Stimulated activated CD8-positive, alpha-beta memory T cell treated with anti-CD3 and anti-CD28 coated beads, Interleukin-12 subunit alpha, Interleukin-12 subunit beta, amount 100 ng/mL, for 24 hours (primary cell): ENCODE measurements around the gene BIVM.
A peak's percentile ranks its signal among the peaks of the same experiment; 100 is the strongest.

Experiments used
- DNase-seq: peaks from one replicate; pipeline ENCODE4 v3.0.0-alpha.2; 2020; ENCODE audit errors: extremely low read depth

The BIVM gene

GRCh38 chr13:102839462-102839861, 40.5 kb downstream of the BIVM start:
- DNase-seq, result no peak

- no peak for DNase-seq
These were observed 46.3 kb downstream of the BIVM start for GRCh38 chr13:102845289-102845629.

DNA sequence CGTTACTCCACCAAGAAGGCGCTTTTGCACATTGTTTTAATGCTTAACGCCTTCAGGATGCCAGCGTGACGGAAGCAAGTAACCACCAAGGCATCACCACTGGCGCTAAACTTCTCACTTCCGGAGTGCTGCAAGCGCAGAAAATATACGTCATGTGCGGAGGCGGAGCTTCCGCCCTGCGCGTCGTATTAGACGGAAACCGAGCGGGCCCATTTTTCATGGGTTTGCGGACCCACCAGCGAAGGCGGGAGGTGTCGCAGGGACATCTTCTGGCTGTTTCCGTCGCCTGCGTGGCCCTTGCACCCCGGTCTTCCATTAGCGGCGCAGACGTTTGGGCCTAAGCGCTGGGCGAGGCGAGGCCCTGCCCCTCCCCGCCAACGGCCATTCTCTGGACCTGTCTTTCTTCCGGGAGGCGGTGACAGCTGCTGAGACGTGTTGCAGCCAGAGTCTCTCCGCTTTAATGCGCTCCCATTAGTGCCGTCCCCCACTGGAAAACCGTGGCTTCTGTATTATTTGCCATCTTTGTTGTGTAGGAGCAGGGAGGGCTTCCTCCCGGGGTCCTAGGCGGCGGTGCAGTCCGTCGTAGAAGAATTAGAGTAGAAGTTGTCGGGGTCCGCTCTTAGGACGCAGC, 46.8 kb downstream of the BIVM start, which contains the start of gene ERCC5:
Gene ERCC5 (plus strand): TSS at position 403 of the 631 bp plus-strand sequence. CDS start 235 bp downstream, outside the sequence.
- DNase-seq, result peak; percentile 93

GRCh38 chr13:102846261-102847015, 47.5 kb downstream of the BIVM start:
- no peak for DNase-seq

- no peak for DNase-seq
These were observed 48.6 kb downstream of the BIVM start for GRCh38 chr13:102847272-102848234.

DNA sequence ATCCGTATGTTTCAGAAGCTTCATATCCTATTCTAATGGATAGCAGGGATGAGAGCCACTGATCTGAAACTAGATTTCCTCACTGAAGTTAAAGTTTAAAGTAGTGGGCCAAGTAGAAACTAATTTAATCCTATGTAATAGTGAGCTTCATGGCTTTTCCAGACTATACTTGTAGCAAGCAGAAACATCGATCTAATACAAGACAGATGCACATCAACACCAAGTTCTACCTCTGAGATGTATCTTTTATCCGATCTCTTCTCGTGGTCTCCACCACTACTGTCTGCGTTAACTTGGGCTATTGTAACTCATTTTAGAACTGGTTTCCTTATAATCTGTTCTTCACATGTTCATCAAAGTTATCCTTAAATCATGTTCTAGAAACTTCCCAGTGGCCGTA, 50.0 kb downstream of the BIVM start:
- DNase-seq, result no peak

DNA sequence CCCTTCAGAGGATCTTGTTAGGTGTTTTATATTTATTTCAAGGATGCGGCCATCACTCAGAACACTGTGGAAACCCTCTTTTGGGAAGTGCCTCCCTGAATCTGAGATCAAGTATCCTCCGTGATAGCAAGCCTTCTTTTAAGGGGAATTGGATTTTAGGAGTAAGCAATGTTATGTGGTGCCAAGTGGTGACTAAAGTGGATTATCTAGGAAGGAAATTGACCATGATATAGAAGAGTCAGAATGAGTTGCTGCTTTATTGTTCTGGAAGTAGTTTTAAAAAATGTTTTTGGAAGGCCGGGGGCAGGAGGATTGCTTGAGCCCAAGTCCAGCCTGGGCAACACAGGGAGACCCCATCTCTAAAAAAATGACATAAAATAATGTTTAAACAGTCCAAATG, 53.6 kb downstream of the BIVM start:
- DNase-seq, result no peak

DNA sequence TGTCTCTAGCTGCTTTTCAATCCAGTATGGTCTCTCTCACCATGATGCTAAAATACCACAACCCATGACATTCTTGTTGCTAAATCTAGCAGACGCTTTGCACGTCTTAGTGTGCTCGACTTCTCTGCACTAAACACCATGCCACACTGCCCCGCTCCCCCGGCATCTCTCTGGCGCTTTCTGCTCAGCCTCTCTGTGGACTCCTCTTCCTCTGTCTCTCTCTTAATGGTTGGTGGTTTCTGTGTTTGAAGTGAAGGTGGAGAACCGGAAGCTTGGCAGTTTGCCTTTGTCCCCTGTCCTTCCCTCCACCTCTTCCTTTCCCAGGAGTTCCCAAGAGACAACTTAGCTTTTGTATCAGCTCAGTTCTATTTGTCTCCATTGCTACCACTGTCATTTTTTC, 55.8 kb downstream of the BIVM start:
- DNase-seq, result no peak

DNA sequence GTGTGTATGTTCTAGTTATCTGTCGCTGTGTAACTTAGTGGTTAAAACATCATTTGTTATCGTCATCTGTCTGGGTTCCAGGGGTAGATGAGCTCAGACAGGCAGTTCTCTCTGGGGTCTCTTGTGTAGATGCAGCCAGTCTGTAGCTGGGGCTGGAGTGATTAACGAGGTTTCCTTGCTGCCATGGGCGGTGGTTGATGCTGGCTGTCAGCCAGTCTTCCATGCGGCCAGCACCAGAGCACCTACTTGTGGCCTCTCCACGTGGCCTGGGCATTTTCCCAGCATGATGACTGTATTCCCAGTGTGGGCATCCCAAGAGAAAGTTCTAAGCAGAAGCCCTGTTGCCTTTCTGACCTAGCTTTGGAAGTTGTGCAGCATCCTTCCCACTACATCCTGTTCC, 57.6 kb downstream of the BIVM start:
- DNase-seq, result no peak

DNA sequence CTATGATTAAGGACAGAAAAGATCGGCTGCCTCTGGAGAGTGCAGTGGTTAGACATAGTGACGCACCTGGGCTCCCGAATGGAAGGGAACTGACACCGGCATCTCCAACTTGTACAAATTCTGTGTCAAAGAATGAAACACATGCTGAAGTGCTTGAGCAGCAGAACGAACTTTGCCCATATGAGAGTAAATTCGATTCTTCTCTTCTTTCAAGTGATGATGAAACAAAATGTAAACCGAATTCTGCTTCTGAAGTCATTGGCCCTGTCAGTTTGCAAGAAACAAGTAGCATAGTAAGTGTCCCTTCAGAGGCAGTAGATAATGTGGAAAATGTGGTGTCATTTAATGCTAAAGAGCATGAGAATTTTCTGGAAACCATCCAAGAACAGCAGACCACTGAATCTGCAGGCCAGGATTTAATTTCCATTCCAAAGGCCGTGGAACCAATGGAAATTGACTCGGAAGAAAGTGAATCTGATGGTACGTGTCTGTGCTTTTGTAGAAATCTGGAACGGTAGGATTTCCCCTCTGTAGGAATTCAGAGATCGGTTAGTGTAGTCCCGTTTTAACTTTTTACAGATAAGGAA, 63.8 kb downstream of the BIVM start:
- DNase-seq, result no peak

DNA sequence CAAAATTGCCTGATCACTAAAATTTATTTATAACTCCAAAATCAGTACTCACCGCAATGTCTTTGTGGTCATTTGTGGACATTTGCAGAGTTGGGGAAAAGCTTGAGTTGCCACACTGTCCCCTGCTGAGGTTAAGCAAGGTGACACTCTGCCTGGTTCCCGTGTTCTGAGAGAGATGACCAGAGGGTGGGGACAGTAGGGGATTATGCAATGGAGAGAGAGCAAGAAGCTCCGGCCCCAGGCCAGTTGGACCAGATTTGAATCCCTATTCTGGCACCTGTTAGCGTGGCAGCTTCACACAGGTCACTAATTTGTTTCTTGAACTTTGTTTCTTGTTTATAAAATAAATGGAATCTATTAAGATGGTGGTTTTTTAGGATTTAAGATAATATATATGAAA, 64.7 kb downstream of the BIVM start:
- no peak for DNase-seq

DNA sequence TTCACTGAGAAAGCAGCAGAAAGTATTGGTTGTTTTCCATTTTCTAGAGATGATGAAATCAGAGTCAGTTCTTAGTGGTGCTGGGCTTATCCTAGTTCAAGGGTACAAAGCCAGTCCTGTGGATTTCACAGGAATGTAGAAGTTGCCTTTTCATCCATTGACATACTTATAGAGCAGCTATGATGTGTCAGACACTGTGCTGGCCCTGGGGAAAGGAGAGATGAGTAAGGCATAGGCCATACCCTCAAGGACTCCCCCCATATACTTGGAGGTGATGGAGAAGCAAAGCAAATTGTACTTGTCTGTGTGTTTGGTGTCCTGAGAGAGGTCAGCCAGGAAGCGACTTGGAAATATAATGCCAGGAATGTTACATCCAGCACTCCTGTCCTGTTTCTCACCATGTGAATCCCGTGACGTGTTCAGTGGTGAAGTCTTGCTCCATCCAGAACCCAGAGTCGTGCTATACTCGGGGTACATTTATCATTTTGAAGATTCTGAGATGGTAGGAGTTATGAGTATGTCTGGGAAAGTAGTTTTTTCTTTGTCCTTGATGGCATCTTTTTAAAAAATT, 69.5 kb downstream of the BIVM start:
- no peak for DNase-seq

GRCh38 chr13:102869948-102870676, 71.2 kb downstream of the BIVM start:
- no peak for DNase-seq

- no peak for DNase-seq
These were observed 71.9 kb downstream of the BIVM start for GRCh38 chr13:102870677-102871415.

DNA sequence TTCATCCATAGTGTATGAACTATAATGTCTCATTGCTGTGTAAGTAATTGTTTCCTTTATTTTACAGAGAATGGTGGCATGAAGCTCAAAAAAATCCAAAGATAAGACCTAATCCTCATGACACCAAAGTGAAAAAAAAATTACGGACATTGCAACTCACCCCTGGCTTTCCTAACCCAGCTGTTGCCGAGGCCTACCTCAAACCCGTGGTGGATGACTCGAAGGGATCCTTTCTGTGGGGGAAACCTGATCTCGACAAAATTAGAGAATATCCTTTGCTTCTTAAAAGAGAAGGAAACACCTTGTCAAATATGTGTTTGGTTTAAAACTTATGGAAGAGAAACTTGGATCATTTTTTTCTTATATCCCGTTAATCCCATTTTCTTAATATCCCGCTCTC, 73.2 kb downstream of the BIVM start:
- DNase-seq, result no peak

DNA sequence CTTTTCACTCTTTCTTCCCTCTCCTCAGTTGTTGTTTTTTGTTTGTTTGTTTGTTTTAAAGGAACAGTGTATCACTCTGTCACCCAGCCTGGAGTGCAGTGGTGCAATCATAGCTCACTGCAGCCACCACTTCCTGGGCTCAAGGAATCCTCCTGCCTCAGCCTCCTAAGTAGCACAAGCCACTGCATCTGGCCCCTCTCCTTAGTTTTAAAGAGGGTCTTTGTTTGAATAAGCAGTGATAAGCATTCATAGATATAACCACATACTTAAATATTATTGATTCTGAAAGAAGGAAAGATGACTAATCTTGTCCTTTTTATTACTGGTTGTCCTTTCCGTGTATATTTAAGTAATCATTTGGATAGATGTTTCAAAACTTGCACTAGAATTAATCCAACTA, 73.6 kb downstream of the BIVM start:
- DNase-seq, result no peak

DNA sequence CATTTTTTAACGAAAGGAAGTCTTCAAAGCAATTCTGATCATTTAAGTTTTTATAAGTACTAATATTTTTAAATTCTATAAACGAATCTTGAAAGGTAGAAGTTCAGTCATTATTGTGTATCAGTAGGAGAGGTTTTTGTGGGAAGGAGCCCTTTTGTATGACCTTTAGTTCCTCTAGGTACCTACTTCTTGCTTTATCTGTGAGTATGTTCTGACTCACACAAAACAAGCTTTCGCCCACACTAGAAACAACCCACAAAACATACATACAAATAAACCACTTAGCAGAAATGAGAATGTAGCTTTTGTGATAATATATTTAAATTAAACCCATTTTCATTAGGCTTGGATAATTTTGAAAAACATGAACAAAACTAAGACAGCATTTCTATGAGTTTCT, 74.7 kb downstream of the BIVM start:
- DNase-seq, result no peak

DNA sequence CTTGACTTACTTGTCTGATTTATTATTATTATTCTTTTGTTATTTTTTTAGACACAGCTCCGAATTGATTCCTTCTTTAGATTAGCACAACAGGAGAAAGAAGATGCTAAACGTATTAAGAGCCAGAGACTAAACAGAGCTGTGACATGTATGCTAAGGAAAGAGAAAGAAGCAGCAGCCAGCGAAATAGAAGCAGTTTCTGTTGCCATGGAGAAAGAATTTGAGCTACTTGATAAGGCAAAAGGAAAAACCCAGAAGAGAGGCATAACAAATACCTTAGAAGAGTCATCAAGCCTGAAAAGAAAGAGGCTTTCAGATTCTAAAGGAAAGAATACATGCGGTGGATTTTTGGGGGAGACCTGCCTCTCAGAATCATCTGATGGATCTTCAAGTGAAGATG, 76.3 kb downstream of the BIVM start:
- DNase-seq, result no peak

GRCh38 chr13:102877303-102877702, 78.4 kb downstream of the BIVM start:
- DNase-seq, result no peak

DNA sequence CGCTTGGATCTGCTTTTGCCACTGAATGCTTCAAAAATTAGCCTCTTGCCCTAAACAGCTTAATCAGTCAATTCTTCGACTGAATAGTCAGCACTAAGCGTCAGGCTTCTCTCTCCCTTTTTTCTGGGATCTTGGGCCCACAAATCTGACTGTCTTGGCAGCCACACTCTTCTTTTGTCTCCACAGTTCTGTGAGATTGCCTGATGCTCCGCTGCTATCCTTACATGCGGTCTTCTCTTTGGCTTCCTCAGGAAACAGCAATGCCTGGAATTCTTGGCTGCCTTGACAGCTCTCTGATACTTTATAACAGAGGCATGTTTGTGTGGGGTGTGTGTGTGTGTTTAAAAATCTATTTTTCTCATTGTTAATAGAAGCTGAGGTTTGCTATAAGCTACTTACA, 79.6 kb downstream of the BIVM start:
- DNase-seq, result no peak
